Measurements from ENCODE around the gene SATB2.

SATB2 gene

GRCh38 chr2:199457147-199458008, at the start of gene SATB2:
SATB2 (minus strand) TSS chr2:199457939; CDS start chr2:199456037, 1,902 bp downstream.
- peak; percentile 83 for DNase-seq (ENCODE audit: low spot score)

- DNase-seq (ENCODE audit: low spot score) = no peak
Measured at GRCh38 chr2:199505755-199506403, 48.1 kb upstream of the SATB2 start.

- DNase-seq (ENCODE audit: low spot score) = no peak
Measured at GRCh38 chr2:199503148-199503547, 45.4 kb upstream of the SATB2 start.

- DNase-seq (ENCODE audit: low spot score) = no peak
Measured at GRCh38 chr2:199499005-199499404, 41.3 kb upstream of the SATB2 start.

GRCh38 chr2:199495147-199495546, 37.4 kb upstream of the SATB2 start:
- DNase-seq (ENCODE audit: low spot score) = peak; percentile 17

- DNase-seq (ENCODE audit: low spot score) = no peak
Measured at GRCh38 chr2:199490049-199490448, 32.3 kb upstream of the SATB2 start.

GRCh38 chr2:199488772-199489400, 31.1 kb upstream of the SATB2 start:
- DNase-seq (ENCODE audit: low spot score) = peak; percentile 54

GRCh38 chr2:199485732-199486335, 28.1 kb upstream of the SATB2 start:
- DNase-seq (ENCODE audit: low spot score) = peak; percentile 64

GRCh38 chr2:199484927-199485326, 27.2 kb upstream of the SATB2 start:
- DNase-seq (ENCODE audit: low spot score) = peak; percentile 25

- no peak for DNase-seq (ENCODE audit: low spot score)
Measured at GRCh38 chr2:199480966-199481365, 23.2 kb upstream of the SATB2 start.

- DNase-seq (ENCODE audit: low spot score) = no peak
Measured at GRCh38 chr2:199477277-199477834, 19.6 kb upstream of the SATB2 start.

GRCh38 chr2:199471443-199472057, 13.8 kb upstream of the SATB2 start:
- peak; percentile 80 for DNase-seq (ENCODE audit: low spot score)

GRCh38 chr2:199470672-199471442, 13.1 kb upstream of the SATB2 start:
- no peak for DNase-seq (ENCODE audit: low spot score)

GRCh38 chr2:199470361-199470671, 12.6 kb upstream of the SATB2 start:
- no peak for DNase-seq (ENCODE audit: low spot score)

- no peak for DNase-seq (ENCODE audit: low spot score)
Measured at GRCh38 chr2:199469514-199470360, 12.0 kb upstream of the SATB2 start.

- DNase-seq (ENCODE audit: low spot score) = no peak
Measured at GRCh38 chr2:199468561-199469513, 11.1 kb upstream of the SATB2 start.

GRCh38 chr2:199467066-199467822, 9.5 kb upstream of the SATB2 start:
- no peak for DNase-seq (ENCODE audit: low spot score)

GRCh38 chr2:199466692-199467065, 8.9 kb upstream of the SATB2 start:
- no peak for DNase-seq (ENCODE audit: low spot score)
